ENCODE data around the gene IKZF4.
"Not testable (repeated sequence)": the region's sequence is repeated elsewhere in the genome, so short reads cannot be mapped to it uniquely, and the experiment has no call there.

The IKZF4 gene

GRCh38 chr12:55999999-56000540, 20.8 kb upstream of the IKZF4 start:
- not testable (repeated sequence) for DNase-seq

DNA sequence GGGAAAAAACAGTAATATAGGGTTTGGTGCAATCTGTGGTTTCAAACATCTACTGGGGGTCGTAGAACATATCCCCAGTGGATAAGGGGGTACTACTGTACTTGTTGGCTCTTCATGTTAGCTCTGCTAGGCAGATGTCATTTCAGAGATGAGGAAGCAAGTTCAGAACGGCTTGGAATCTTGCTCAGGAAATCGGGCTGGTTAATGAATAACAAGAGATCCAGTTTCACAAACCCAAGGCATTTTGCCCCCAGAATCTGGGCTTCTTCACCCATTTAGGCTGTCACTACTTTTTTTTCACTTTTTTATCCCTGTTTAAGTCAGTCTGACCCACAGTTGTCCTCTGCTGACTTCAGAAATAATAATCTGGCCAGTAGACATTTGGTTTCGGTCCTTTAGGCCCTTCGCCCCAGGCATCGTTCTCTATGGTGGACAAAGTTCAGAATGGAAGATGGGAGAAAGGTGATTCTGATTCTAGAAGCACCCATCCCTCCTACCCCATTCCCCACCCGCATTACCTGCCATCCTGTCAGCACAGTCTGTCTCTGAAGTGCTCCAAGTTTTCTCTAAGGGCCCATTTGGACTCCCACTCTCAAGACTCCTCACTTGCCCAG, 19.2 kb upstream of the IKZF4 start:
- DNase-seq = no peak

GRCh38 chr12:56003376-56003775, 17.5 kb upstream of the IKZF4 start:
- DNase-seq = not testable (repeated sequence)

GRCh38 chr12:56004211-56004610, 16.6 kb upstream of the IKZF4 start:
- DNase-seq = no peak

DNA sequence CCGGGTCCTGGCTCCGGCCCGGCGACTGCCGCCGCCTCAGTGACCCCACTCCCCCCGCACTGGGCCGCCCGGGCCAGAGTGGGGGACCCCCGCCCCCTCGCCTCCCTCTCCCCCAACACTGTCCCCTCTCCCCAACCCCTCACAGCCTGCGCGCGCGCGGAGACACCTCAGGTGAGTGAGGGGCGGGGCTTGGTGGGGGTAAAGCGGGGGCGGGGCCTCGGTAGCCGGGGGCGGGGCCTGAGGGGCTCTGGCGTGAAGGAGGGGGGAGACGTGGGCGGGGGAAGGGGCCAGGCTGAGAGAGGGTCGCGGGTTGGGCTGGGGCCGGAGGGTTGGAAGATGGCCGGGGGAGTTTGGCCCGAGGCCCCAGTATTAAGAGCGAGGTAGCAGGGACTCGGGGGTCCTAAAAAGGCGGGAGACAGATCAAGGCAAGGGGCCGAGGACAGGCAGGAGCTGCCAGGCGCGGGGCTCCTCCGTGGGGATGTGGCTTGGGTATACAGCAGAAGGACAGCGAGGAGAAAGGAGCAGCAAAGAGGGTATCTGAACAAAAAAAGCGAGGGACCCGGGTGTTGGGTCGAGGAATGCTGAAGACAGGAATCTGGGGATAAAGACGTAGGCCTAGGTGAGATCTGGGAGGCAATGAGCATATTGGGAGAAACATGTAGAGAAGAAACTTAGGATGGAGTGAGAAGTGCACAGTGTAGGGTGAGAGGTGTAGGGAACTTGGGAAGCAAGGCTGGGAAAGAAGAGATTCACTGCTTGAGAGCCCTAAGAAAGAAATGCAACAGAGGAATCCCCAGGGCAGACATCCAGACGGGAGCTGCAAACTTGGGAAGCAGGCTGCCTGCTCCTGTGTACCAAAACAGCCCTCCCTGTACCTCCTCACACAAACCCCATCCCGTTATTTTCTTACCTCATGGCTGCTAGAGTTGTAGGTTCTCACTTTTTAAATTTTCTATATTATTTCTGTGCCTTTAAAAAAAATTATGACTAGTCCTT, 13.0 kb upstream of the IKZF4 start:
- peak; percentile 76 for DNase-seq

DNA sequence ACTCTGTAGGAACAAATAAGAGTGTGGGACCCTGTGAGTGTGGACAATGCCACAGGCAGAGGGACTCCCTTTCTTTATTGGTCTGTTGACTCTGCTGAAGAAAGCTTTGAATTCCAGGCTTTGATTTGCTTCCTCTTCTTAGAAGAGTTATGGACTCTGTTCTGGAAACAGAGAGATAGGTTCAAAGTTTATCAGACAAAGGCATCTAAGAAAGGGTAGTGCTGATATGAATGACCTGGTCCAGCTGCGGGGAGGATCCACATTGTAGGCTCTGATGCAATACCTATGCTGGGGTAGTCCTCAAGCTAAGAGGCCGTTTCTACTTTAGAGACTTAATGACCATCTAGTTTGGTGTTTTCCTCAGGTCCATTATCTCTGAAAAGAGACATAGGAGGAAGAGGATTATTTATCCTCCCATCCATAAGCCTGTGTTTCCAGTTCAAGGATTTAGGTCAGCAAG, 10.7 kb upstream of the IKZF4 start:
- no peak for DNase-seq

- no peak for DNase-seq
These were observed 9.2 kb upstream of the IKZF4 start for GRCh38 chr12:56011509-56012090.

GRCh38 chr12:56013482-56013881, 7.4 kb upstream of the IKZF4 start:
- DNase-seq = no peak

GRCh38 chr12:56014205-56014604, 6.6 kb upstream of the IKZF4 start:
- DNase-seq = no peak

DNA sequence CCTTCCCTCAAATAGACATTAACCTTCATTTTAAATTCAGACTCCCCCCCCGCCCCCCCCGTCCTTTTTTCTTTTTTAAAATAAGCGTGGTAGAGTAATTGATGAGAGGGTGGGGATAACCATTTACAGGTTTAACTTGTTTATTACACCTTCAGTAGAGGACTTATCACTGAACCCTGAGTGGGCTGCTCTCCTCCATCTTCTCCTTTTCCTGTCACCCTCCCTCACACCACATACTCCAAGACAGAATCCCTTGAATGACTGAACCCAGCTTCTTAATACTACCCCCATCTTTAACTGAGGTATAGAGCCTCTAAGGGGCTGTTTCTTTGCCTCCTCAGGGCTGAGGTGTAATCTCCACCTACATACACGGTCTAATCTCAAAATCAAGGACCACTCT, 3.7 kb upstream of the IKZF4 start:
- no peak for DNase-seq

DNA sequence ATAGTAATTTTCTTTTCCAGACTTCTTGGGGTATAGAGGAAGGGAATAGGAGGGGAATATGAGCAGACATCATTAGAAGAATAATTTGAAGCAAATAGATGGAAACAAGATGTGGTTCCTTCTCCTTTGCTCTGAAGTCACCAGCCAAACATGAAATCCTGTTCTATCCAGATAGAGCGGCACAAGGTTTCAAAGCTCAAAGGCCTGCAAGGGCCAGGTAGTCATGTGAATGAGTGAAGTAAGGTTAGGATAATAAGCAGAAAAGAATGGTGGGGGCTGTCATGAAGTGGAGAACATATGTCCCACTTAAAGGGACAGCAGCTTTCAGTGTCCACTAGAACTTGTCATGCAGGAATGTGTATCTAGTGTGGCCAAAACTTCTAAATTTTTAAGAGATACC, 2.5 kb upstream of the IKZF4 start:
- DNase-seq = no peak

- DNase-seq = no peak
These were observed 1.1 kb downstream of the IKZF4 start for GRCh38 chr12:56021889-56022497.

GRCh38 chr12:56028511-56029165, 7.8 kb downstream of the IKZF4 start:
- DNase-seq = no peak

DNA sequence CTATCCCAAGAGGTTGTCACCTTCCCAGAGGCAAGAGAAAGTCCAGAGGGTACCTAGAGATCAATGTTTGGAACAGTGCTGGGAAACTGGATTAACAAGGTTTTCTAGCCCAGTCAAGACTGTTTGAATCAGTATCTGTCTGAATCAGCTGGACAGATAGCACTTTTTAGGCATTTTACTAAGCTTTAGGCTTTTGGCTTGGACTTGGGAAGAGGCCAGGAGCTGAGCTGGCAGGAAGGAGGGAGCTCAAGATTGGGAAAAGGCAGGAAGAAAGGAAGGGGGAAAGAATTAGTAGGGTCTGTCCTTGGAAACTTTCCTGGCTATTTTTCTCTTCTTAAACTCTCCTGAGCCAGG, 8.3 kb downstream of the IKZF4 start:
- DNase-seq = no peak

DNA sequence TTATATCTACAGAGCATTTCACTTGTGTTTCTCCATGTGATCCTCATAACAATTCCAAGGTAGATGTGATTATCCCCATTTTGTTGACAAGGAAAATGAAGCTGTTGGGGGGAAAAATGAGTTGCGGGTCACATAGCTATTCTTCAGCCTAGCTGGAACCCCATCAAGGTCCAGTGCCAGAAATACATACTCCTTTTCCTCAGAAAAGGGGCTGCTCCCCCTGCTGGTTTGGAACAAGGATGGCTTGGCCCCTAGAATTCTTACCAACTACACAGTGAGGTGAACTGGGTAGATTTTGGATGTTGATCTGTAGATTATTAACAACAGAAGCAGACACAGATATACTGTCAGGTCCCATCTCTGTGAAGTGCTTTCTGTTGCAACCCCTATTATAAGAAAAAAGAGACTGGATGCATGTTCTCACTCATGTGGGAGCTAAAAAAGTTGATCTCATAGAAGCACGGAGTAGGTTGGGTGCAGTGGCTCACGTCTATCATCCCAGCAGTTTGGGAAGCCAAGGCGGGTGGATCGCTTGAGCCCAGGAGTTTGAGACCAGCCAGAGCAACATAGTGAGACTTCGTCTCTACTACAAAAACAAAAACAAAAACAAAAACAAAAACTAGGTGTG, 8.9 kb downstream of the IKZF4 start:
- DNase-seq = peak; percentile 8

DNA sequence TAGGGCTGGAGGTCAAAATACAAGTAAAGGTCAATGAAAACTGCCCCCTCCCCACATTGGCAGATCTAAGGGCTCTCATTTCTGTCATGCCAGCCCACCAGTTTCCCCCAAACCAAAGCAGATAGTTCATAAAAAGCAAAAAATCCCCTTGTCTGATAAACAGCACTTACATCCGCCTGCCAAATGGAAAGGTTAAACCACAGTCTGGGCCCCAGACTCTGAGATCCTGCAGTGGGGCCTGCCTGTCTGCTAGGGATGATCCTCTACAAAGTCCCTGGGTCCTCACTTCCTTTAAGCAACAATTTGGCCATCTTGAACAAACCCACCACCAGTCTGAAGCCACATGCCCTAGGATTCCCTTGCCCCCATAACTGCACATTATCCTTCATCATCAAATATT, 11.1 kb downstream of the IKZF4 start:
- no peak for DNase-seq

- DNase-seq = no peak
These were observed 13.9 kb downstream of the IKZF4 start for GRCh38 chr12:56034586-56035332.

DNA sequence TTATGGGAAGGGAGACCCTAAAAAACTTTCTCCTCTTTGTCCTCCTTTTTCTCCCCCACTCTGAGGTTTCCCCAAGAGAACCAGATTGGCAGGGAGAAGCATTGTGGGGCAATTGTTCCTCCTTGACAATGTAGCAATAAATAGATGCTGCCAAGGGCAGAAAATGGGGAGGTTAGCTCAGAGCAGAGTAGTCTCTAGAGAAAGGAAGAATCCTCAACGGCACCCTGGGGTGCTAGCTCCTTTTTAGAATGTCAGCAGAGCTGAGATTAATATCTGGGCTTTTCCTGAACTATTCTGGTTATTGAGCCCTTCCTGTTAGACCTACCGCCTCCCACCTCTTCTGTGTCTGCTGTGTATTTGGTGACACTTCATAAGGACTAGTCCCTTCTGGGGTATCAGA, 16.3 kb downstream of the IKZF4 start:
- no peak for DNase-seq

- DNase-seq = no peak
These were observed 17.3 kb downstream of the IKZF4 start for GRCh38 chr12:56038022-56038655.

DNA sequence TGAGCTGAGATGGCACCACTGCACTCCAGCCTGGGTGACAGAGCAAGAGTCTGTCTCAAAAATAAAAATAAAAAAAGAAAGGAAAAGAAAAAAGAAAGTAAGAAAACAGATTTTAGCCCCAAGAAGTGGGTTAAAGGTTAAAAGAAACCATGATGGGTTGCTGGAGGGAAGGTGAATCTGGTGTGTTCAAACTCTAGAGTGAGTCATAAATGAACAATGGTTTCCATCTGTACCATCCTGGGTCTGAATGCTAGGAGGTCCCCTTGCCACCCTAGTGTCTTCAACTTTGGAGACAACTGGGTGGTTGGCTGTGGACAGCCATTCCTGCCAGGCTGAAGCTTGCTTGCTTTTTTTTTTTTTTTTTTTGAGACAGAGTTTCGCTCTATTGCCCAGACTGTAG, 19.3 kb downstream of the IKZF4 start:
- DNase-seq = no peak

Data from effector CD8-positive, alpha-beta T cell (primary cell).